Subcutaneous adipose tissue (tissue), 4 donors: ENCODE data around the gene PLEKHG7. TPM values are rescaled to one million over a fixed set of nuclear protein-coding genes. Genes with fewer than 3 reads are reported as not detected.

Experiments used
- total RNA-seq, 4 donors: library from RNA; depleted of rRNA; stranded (reverse); fragments of >200 nt; gene quantifications; one replicate each; pipeline ENCODE4 v1.1.0, GENCODE V29; 2016
- TF ChIP-seq, protein P1 (sequence below): fragments of 450-650 bp; IDR thresholded peaks from one replicate; pipeline ENCODE4 v1.5.1; 2016; ENCODE audit warnings: low read depth, mild to moderate bottlenecking, control low read depth, antibody characterized with exemption, moderate library complexity

Gene PLEKHG7
- total RNA-seq, 4 donors from 2014 or later, result not detected

DNA sequence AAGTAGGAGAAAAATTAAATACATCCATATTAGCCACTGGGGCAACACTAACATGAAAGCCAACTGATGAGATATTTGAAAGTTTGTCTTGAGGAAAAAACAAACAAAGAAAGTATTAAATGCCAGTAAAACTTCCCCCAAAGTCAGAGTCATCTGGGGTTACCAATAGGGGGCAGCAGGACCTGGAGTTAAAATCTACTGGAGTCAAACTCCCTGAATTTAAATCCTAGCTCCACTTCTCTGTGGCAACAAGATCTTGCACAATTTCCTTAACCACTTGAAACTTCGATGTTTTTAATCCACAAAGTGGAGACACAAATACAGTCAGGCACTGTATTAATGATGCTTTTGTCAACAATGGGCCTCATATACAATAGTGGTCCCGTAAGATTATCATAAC is 14.4 kb downstream of the PLEKHG7 start:
- TF ChIP-seq, protein P1, sequence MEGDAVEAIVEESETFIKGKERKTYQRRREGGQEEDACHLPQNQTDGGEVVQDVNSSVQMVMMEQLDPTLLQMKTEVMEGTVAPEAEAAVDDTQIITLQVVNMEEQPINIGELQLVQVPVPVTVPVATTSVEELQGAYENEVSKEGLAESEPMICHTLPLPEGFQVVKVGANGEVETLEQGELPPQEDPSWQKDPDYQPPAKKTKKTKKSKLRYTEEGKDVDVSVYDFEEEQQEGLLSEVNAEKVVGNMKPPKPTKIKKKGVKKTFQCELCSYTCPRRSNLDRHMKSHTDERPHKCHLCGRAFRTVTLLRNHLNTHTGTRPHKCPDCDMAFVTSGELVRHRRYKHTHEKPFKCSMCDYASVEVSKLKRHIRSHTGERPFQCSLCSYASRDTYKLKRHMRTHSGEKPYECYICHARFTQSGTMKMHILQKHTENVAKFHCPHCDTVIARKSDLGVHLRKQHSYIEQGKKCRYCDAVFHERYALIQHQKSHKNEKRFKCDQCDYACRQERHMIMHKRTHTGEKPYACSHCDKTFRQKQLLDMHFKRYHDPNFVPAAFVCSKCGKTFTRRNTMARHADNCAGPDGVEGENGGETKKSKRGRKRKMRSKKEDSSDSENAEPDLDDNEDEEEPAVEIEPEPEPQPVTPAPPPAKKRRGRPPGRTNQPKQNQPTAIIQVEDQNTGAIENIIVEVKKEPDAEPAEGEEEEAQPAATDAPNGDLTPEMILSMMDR, result no peak

DNA sequence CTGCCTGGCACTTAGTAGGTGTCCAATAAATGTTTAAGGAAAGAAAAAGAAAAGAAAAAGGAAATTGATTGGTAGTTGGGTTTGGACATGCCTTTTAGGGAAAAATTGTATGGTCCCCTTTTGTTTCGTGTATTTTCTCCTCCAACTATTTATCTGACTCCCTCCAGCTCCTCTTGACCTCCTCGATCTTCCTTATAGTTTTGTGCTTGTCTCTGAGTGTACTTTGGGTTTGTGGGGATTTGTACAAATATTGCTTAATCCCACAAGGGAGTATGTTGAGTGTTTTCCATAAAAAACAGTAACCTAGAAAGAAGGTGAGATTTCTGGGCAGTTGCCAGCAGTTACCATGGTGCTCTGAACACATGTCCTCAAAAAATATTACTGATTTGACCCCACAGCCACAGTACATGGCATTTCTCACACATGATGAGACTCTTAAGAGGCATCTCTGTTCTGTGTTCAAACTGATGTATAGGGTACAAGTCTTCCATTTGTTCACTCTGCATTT is 15.7 kb downstream of the PLEKHG7 start:
- TF ChIP-seq, protein P1, result no peak

DNA sequence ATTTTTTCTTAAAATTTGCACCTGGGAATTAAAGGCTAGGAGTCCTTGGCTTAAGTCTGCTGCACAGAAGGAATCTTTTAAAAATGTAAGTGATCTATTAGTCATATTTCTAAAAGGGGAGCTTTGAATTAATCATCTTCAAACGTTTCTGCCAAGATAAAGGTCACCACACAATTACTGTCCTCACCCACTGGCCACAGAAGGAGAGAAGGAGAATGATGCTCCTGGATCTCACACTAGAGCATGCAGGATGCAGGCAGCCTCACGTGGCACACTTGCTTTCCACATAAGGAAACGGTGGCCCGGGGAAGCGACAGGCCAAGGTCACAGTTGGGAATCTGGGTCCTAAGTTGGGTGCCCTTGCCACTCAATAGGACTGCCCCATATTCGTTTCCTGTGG is 16.9 kb downstream of the PLEKHG7 start:
- TF ChIP-seq, protein P1, result no peak

DNA sequence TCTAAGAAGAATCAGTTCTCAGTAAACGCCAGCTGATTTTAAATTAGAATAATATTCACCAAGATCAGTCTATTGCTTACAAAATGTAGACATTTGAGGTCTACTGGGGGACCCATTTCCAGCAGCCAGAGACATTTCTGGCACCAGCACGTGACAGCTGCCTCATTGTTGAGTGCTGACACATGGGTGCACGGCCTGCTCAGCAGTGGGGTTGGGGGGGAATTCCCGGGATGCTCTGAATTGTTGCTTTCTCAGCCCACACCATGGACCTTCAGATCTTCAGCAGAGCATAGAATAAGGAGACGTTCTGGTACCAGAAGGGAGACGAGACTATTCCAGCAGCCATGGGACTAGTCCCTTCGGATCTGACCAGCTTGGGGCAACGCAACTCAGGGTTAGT is 18.3 kb downstream of the PLEKHG7 start:
- TF ChIP-seq, protein P1, result no peak

DNA sequence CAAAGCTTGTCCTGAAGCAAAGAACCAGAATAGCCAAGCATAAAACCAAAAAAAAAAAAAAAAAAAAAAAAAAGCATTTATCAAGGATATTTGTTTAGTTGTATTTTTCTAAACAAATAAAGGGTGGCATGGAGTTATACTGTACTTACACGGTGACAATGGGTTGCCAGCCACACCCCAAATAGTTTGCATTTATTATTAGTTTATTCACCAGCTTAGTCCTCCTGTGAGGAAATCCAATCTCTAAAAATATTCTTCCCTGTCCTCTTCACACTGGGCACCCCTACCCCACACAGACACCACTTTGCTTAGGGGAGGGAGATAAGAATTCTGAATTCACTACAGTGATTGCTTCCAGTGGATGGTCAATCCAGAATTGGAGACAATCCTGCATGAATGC is 18.9 kb downstream of the PLEKHG7 start:
- TF ChIP-seq, protein P1, result no peak

DNA sequence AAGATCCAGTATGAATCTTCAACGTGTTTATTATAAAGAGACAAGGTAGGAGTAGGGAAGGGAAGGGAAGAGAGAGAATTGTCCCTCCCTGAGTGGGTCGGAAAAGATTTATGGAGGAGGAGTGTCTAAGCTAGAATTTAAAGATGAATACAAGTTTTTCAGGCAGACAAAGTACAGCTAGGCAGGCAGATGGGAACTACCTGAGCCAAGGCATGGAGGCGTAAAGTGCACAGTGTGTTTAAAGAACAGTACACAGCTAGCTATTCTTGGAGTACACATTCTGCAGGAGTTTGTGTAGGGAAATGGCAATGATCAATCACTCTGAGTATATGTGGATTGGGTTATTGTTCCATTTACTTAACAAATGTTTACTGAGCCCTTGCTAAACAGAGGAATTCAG is 20.1 kb downstream of the PLEKHG7 start:
- TF ChIP-seq, protein P1, result no peak

DNA sequence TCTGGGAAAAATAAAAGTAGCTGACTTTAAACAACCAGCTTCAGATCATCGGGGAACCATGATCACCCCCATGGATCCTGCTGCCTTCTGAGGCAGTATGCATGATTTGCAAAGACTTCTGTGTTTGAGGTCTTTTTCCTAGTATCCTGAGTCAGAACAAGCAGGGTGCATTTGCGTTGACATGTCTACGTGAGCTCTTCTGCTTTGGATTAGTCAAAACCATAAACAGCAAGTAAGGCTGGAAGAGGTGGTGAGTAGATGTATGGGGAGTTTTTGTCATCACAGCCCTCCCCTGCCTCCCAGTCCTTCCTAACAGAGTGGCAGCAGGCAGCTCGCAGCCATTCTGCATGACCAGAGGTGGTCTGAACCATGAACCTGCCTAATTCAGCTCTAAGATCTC is 24.1 kb downstream of the PLEKHG7 start:
- TF ChIP-seq, protein P1, result no peak
